Measurements from ENCODE around the gene MET. TPM values are rescaled to one million over a fixed set of nuclear protein-coding genes. Genes with fewer than 3 reads are reported as not detected.

MET gene
- total and polyA plus RNA-seq, 2 donors (not counting 3 experiments of a cell fraction or from before 2014, with no cell fraction given) = 21.1 to 44.5 TPM

DNA sequence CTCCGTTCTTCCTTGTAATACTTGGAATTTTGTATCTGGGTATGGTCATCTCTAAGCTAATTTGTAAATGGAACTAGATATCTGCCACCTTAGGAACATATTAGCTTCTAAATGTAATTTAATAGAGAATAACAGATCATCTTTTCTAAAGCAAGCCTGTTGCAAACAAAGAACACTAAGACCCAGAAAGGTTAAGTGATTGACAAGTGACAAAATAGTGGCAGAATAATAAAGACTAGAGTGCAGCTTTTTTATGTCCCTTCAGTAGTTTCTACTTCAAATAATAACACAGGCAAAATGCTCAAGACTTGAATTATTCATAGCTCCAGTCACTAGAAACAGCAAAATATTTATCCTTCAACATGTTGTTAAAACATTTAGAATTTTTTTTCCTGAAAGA lies 91.7 kb downstream of the MET start:
- H3K4me2 ChIP-seq (ENCODE audit: insufficient read depth, low read length) = no peak overlapping the region
- POLR2A ChIA-PET = no interaction called here
- H3K27me3 ChIP-seq (ENCODE audit: control insufficient read depth in 2 of 2, insufficient read depth in 2 of 2, low read length in 2 of 2) = no peaks in the 10 kb centered on the region
- no peak overlapping the region for H2AFZ ChIP-seq (ENCODE audit: low read depth, low read length)
- no peaks in the 10 kb centered on the region for H3K79me2 ChIP-seq (ENCODE audit: control insufficient read depth, insufficient read depth, low read length)
- intact Hi-C loops (cut with micrococcal nuclease) = no loop called here
- no peaks in the 10 kb centered on the region for H3K9me1 ChIP-seq (replicated peaks; ENCODE audit: control insufficient read depth, extremely low read depth, insufficient read depth, low read length)
- H3K4me1 ChIP-seq (ENCODE audit: control insufficient read depth, extremely low read depth, insufficient read depth, low read length) = peaks cover 7% of the 10 kb centered on the region
- no peak overlapping the region for H3K4me3 ChIP-seq (replicated peaks in 1 of 3; ENCODE audit: insufficient read depth in 1 of 3, low read depth in 1 of 3, low read length in 3 of 3)
- no peak for FAIRE-seq
- DNase-seq (ENCODE audit: low read depth, low spot score) = no peak
- BruUV-seq (replicated peaks) = no TSS peak
- no peaks in the 10 kb centered on the region for H4K20me1 ChIP-seq (replicated peaks; ENCODE audit: control insufficient read depth, extremely low read depth, insufficient read depth, low read length)
- no peak overlapping the region for H3K27ac ChIP-seq (ENCODE audit: insufficient read depth, low read depth, low read length)
- H3K9me3 ChIP-seq (replicated peaks; ENCODE audit: control insufficient read depth, insufficient read depth, low read length) = no peaks in the 10 kb centered on the region
- TF ChIP-seq POLR2AphosphoS5 (IDR thresholded peaks at IDR 0.05; ENCODE audit: insufficient read depth, low read depth, low read length) (no peak), MAX (IDR thresholded peaks at IDR 0.05; ENCODE audit: insufficient read depth, insufficient read length) (no peak), POLR2A (IDR thresholded peaks at IDR 0.05; ENCODE audit: low read depth, low read length) (no peak), JUN (IDR thresholded peaks at IDR 0.05; ENCODE audit: borderline replicate concordance, insufficient read depth, insufficient read length, low read depth) (no peak), MYC (IDR thresholded peaks at IDR 0.05; ENCODE audit: low read depth, low read length) (no peak), FOS (IDR thresholded peaks at IDR 0.05; ENCODE audit: borderline replicate concordance, insufficient read depth, low read length) (no peak)
- TF ChIP-seq, protein P1, sequence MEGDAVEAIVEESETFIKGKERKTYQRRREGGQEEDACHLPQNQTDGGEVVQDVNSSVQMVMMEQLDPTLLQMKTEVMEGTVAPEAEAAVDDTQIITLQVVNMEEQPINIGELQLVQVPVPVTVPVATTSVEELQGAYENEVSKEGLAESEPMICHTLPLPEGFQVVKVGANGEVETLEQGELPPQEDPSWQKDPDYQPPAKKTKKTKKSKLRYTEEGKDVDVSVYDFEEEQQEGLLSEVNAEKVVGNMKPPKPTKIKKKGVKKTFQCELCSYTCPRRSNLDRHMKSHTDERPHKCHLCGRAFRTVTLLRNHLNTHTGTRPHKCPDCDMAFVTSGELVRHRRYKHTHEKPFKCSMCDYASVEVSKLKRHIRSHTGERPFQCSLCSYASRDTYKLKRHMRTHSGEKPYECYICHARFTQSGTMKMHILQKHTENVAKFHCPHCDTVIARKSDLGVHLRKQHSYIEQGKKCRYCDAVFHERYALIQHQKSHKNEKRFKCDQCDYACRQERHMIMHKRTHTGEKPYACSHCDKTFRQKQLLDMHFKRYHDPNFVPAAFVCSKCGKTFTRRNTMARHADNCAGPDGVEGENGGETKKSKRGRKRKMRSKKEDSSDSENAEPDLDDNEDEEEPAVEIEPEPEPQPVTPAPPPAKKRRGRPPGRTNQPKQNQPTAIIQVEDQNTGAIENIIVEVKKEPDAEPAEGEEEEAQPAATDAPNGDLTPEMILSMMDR (IDR thresholded peaks at IDR 0.05; ENCODE audit: extremely low read depth in 1 of 2, insufficient read depth in 1 of 2, low read depth in 1 of 2, low read length in 2 of 2) = no peak
- H3K36me3 ChIP-seq (ENCODE audit: control insufficient read depth in 2 of 2, extremely low read depth in 1 of 2, insufficient read depth in 2 of 2, low read length in 2 of 2) = peaks cover 0 to 9% of the 10 kb centered on the region in 2 experiments
- H3K9ac ChIP-seq (replicated peaks; ENCODE audit: extremely low read depth, insufficient read depth, low read length) = no peak overlapping the region
- dilution Hi-C loops (cut with MboI; ENCODE audit: extremely low pct_ligation_motif_present, low sequenced_read_pairs) = no loop called here
- CTCF ChIA-PET = interaction anchor here (1.2 to 2.0 kb wide), 5 partner anchors 11 to 172 kb away, joined by 3 to 7 read pairs (median 3); partner anchors contain the start of gene MET

Data from endothelial cell of umbilical vein (primary cell).